Vagina (tissue), 2 donors: ENCODE measurements around the gene CTSA.

Source experiments
- CTCF ChIP-seq, 3 experiments: fragments of 450-650 bp in 2 of 3; fragments of 200-600 bp in 1 of 3; sonication (generic) in 1 of 3; IDR thresholded peaks; one replicate each; pipeline ENCODE4 v1.5.1; 2017 to 2019; ENCODE audit warnings: antibody characterized with exemption in 3 of 3, mild to moderate bottlenecking in 2 of 3, moderate library complexity in 2 of 3
- POLR2A ChIP-seq, 2 donors: fragments of 450-650 bp; IDR thresholded peaks; one replicate each; pipeline ENCODE4 v1.6.1; 2017; ENCODE audit warnings: antibody characterized with exemption in 2 of 2, mild to moderate bottlenecking in 2 of 2, moderate library complexity in 2 of 2

- TF ChIP-seq CTCF (IDR thresholded peaks at IDR 0.05) (no peak), POLR2A (IDR thresholded peaks at IDR 0.05) (no peak)
Observed at GRCh38 chr20:45947110-45947866, 56.2 kb downstream of the CTSA start.
